ENCODE measurements around the gene RPL23. TPM values are rescaled to one million over a fixed set of nuclear protein-coding genes. Genes with fewer than 3 reads are reported as not detected.

The RPL23 gene
- polyA plus RNA-seq, 3 donors from 2014 or later: 285 to 713 (median 532) TPM

- DNase-seq: no peak
- peaks cover 2 to 5% (median 2%) of the 10 kb centered on the region in 3 donors for H3K27me3 Mint-ChIP-seq (ENCODE audit: low read depth in 3 of 3)
- peak overlapping the region in 2 of 6 donors; percentile 41 to 74 for H3K27ac Mint-ChIP-seq
- peaks cover 33 to 35% of the 10 kb centered on the region in 2 donors for H3K4me1 Mint-ChIP-seq
- H3K36me3 Mint-ChIP-seq: peaks cover 11 to 33% (median 27%) of the 10 kb centered on the region in 3 donors
- H3K4me3 Mint-ChIP-seq: no peak overlapping the region
- no peaks in the 10 kb centered on the region for H3K9me3 Mint-ChIP-seq
These were observed 5.0 kb downstream of the RPL23 start for GRCh38 chr17:38848557-38848891.

- no peak for DNase-seq
- peaks cover 4 to 6% (median 6%) of the 10 kb centered on the region in 3 donors for H3K36me3 Mint-ChIP-seq
- no peaks in the 10 kb centered on the region for H3K9me3 Mint-ChIP-seq
- peaks cover 0 to 2% (median 0%) of the 10 kb centered on the region in 3 donors for H3K27me3 Mint-ChIP-seq (ENCODE audit: low read depth in 3 of 3)
- H3K4me3 Mint-ChIP-seq: no peak overlapping the region
- no peak overlapping the region for H3K27ac Mint-ChIP-seq
- H3K4me1 Mint-ChIP-seq: no peaks in the 10 kb centered on the region
These were observed 9.2 kb downstream of the RPL23 start for GRCh38 chr17:38844261-38844757.

- no peak for DNase-seq
- peak overlapping the region; percentile 98 to 99 (median 99) for H3K27ac Mint-ChIP-seq
- peaks cover 9 to 20% (median 11%) of the 10 kb centered on the region in 3 donors for H3K27me3 Mint-ChIP-seq (ENCODE audit: low read depth in 3 of 3)
- peaks cover 2 to 8% (median 5%) of the 10 kb centered on the region in 3 donors for H3K36me3 Mint-ChIP-seq
- H3K9me3 Mint-ChIP-seq: no peaks in the 10 kb centered on the region
- peak overlapping the region; percentile 97 to 99 (median 98) for H3K4me3 Mint-ChIP-seq
- peaks cover 28 to 36% of the 10 kb centered on the region in 2 donors for H3K4me1 Mint-ChIP-seq
These were observed 27.7 kb downstream of the RPL23 start for GRCh38 chr17:38825762-38826247.

- Mint-ChIP-seq H3K27ac (peak within 1 kb of the TSS; percentile 98 to 99 (median 99)), H3K4me1 (peaks cover 28 to 41% of the 10 kb centered on the region in 2 donors), H3K27me3 (ENCODE audit: low read depth in 3 of 3) (peaks cover 9 to 20% (median 11%) of the 10 kb centered on the region in 3 donors), H3K36me3 (peaks cover 8 to 14% (median 12%) of the 10 kb centered on the region in 3 donors), H3K9me3 (no peaks in the 10 kb centered on the region), H3K4me3 (peak within 1 kb of the TSS; percentile 97 to 99 (median 98))
- DNase-seq: peak; percentile 97 to 98 (median 98)
These were observed 28.4 kb downstream of the RPL23 start, which contains the start of gene CWC25 for GRCh38 chr17:38824899-38825761. CWC25 (minus strand) TSS chr17:38825321; CDS start chr17:38825183, 138 bp downstream.

- Mint-ChIP-seq H3K9me3 (no peaks in the 10 kb centered on the region), H3K4me1 (peaks cover 0 to 12% of the 10 kb centered on the region in 2 donors), H3K27me3 (ENCODE audit: low read depth in 3 of 3) (peaks cover 0 to 2% (median 2%) of the 10 kb centered on the region in 3 donors), H3K27ac (peak overlapping the region in 5 of 6 donors; percentile 17 to 78 (median 74)), H3K36me3 (peaks cover 15 to 22% (median 17%) of the 10 kb centered on the region in 3 donors), H3K4me3 (no peak overlapping the region)
- DNase-seq: peak; percentile 24 to 50 (median 30)
These were observed 37.8 kb downstream of the RPL23 start for GRCh38 chr17:38815576-38816193.

GRCh38 chr17:38809828-38810227, 43.7 kb downstream of the RPL23 start:
- no peak for DNase-seq
- peak overlapping the region in 1 of 6 donors; percentile 21 for H3K27ac Mint-ChIP-seq
- peaks cover 0 to 4% (median 2%) of the 10 kb centered on the region in 3 donors for H3K27me3 Mint-ChIP-seq (ENCODE audit: low read depth in 3 of 3)
- H3K4me1 Mint-ChIP-seq: no peaks in the 10 kb centered on the region
- no peak overlapping the region for H3K4me3 Mint-ChIP-seq
- peaks cover 17 to 37% (median 30%) of the 10 kb centered on the region in 3 donors for H3K36me3 Mint-ChIP-seq
- no peaks in the 10 kb centered on the region for H3K9me3 Mint-ChIP-seq

GRCh38 chr17:38800237-38800760, 53.2 kb downstream of the RPL23 start:
- DNase-seq: no peak
- H3K4me3 Mint-ChIP-seq: peak overlapping the region; percentile 80 to 88 (median 85)
- no peaks in the 10 kb centered on the region for H3K9me3 Mint-ChIP-seq
- peaks cover 36 to 38% of the 10 kb centered on the region in 2 donors for H3K4me1 Mint-ChIP-seq
- H3K27me3 Mint-ChIP-seq (ENCODE audit: low read depth in 3 of 3): peaks cover 0 to 6% (median 4%) of the 10 kb centered on the region in 3 donors
- H3K27ac Mint-ChIP-seq: peak overlapping the region; percentile 79 to 88 (median 82)
- H3K36me3 Mint-ChIP-seq: peaks cover 8 to 29% (median 19%) of the 10 kb centered on the region in 3 donors

GRCh38 chr17:38799501-38800236, 53.9 kb downstream of the RPL23 start, which contains the start of gene PIP4K2B:
PIP4K2B (minus strand) TSS chr17:38799556; CDS start chr17:38799424, 132 bp downstream.
- Mint-ChIP-seq H3K36me3 (peaks cover 8 to 29% (median 19%) of the 10 kb centered on the region in 3 donors), H3K27ac (peak within 1 kb of the TSS; percentile 86 to 96 (median 92)), H3K4me3 (peak within 1 kb of the TSS; percentile 90 to 97 (median 94)), H3K4me1 (peaks cover 38% of the 10 kb centered on the region in 2 donors), H3K9me3 (no peaks in the 10 kb centered on the region), H3K27me3 (ENCODE audit: low read depth in 3 of 3) (peaks cover 0 to 6% (median 4%) of the 10 kb centered on the region in 3 donors)
- peak; percentile 84 to 85 (median 84) for DNase-seq

GRCh38 chr17:38798614-38799500, 54.7 kb downstream of the RPL23 start:
- peak overlapping the region; percentile 90 to 97 (median 94) for H3K4me3 Mint-ChIP-seq
- H3K27ac Mint-ChIP-seq: peak overlapping the region; percentile 86 to 96 (median 92)
- peak; percentile 66 to 72 (median 70) for DNase-seq
- H3K9me3 Mint-ChIP-seq: no peaks in the 10 kb centered on the region
- H3K4me1 Mint-ChIP-seq: peaks cover 38 to 46% of the 10 kb centered on the region in 2 donors
- H3K36me3 Mint-ChIP-seq: peaks cover 4 to 23% (median 15%) of the 10 kb centered on the region in 3 donors
- peaks cover 0 to 6% (median 4%) of the 10 kb centered on the region in 3 donors for H3K27me3 Mint-ChIP-seq (ENCODE audit: low read depth in 3 of 3)

Data from immature natural killer cell (primary cell).